Measurements from ENCODE around the gene TAF3.
"Not testable (repeated sequence)": the region's sequence is repeated elsewhere in the genome, so short reads cannot be mapped to it uniquely, and the experiment has no call there.

The TAF3 gene

DNA sequence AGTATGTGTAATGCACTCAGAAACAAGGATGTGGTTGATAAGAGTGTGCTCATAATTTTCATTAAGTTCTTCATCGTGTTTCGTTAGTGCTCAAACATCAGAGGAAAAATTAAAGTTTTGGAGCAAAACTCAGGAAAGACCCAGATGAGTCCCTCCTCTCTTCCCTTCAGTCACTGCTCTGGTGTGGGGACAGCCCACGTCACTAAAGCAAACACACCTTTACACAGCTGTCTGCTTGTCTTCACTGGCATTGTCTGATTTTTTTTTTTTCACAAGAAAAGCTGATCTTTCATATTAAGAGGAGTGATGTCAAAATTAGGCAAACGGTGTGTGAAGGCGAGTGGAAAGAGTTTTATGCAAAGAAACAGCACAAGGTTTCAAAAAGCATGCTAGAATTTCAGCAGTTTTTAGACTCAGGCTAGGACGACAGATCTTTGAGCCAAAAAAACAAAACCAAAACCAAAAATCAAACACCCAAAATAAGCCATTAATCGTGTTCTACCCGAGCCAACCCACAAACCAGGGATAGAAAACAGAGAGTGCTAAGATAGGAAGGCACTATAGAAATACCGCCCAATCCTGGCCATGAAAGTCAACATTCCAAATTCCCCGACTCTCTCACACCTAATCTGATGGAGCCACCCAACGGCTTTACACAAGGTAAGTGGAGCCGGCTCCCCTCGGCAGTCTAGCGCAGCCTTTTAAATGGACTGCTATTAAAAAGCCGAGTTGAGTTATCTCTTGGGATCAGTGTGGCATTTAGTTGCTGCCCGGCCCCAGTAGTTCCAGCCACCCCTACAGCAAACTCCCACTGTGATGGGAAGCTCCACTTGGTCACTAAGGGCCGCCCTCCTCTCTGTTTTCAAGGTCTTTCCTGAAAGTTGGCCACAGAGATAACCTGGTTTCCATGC lies 208.3 kb downstream of the TAF3 start:
- DNase-seq (ENCODE audit: low read depth in 1 of 2, low spot score in 1 of 2), result no peak

- not testable (repeated sequence) for DNase-seq (ENCODE audit: low read depth in 1 of 2, low spot score in 1 of 2)
Observed at GRCh38 chr10:8031211-8031610, 212.9 kb downstream of the TAF3 start.

DNA sequence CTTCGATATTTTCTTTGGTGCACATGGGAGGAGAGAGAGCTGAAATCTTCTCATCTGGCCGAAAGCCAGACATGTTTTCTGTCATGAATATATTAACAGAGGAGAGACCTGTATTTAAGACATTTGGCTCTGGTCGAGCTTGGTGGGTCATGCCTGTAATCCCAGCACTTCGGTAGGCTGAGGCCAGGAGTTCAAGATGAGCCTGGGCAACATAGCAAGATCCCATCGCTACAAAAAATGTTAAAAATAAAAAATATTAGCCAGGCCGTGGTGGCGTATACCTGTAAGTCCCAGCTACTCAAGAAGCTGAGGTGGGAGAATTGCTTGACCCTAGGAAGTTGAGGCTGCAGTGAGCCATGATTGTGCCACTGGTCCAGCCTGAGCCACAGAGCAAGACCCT lies 214.3 kb downstream of the TAF3 start:
- DNase-seq (ENCODE audit: low read depth in 1 of 2, low spot score in 1 of 2), result no peak

- DNase-seq (ENCODE audit: low read depth in 1 of 2, low spot score in 1 of 2), result no peak
Observed at GRCh38 chr10:8033812-8034465, 215.6 kb downstream of the TAF3 start.

DNA sequence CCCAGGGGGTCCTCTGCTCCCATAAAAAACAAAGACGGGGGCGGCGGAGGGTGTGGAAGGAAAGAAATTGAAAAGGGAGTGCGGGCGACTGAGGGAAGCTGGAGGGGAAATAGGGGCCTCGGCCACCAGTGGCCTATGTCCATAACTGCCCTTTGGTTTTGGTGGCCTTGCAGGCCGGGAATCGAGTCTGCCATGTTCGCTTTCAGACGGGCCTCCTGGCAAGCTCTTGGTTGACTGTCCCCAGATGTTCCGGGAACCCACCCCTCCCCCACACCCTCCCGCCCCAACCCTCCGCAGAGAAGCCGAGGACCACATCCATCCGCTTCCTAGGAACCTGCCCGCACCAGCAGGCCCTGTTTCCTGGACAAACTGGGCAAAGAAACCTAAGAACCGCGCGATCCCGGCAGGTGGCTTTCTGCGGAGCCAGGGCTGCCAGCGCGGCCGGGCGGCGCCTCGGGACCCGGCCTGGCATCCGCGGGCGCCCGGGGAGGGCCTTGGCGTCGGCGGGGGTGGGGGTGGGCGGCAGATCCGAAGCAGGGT lies 216.2 kb downstream of the TAF3 start:
- DNase-seq (ENCODE audit: low read depth in 1 of 2, low spot score in 1 of 2), result no peak

- no peak for DNase-seq (ENCODE audit: low read depth in 1 of 2, low spot score in 1 of 2)
Observed at GRCh38 chr10:8035006-8035640, 216.8 kb downstream of the TAF3 start.

- DNase-seq (ENCODE audit: low read depth in 1 of 2, low spot score in 1 of 2), result no peak
Observed at GRCh38 chr10:8035641-8036470, 217.6 kb downstream of the TAF3 start.

DNA sequence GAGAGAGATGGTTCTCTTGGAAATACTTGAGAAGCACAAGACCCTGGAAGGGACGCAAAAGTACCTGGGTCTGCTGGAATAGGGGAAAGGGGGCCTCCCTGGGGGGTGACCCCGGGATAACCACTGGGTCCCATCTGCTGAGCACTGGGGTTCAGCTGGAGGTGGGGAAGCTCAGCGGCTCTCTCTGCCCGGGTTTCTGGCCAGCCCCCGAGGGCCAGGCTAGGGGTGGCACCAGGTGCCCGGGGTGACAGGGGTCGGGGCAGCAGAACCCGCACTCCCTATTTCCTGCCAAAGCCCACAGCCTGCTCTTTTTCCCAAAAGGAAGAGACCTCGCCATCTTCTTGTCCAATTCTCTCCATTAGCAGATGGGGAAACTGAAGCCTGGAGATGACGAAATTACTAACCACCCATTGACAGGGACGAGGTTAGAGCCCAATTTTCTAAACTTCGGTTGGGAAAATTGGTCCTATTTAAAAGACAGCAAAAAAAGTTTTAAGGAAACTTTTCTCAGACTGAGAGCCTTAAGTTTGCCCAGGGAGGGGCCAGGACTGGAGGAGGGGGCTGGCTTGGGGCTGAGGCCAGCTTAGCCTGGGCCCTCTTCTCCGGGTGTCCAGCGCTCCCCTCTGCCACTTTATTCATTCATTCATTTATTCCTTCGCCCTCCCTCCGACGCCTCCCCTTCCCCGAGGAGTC lies 218.3 kb downstream of the TAF3 start:
- no peak for DNase-seq (ENCODE audit: low read depth in 1 of 2, low spot score in 1 of 2)

DNA sequence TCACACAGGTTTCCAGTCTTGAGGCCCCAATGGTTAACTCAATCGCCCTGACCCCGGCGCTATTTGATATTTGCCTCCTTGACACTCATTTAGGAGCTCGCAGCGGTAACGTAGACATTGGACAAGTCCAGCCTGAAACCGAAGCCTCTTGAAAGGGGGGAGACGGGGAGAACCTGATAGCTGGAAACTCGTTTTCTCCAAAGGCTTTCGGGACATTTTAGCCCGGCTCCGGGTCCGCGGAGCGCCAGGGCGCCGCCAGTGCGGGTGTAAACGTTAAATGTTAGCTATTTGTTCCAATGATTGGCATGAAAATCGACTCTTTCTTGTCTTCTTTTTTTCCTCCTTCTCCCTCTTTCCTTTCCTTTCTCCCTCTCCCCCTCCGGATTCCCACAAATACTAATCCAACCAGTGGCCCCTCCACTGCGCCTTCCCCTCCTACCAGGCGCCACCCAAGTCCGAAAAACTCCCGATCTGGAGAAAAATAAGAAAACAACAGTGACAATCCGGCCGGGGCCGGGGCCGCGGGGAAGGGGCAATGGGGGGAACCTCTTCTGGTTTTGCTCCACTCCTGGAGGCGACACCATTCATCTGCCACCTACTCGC lies 219.0 kb downstream of the TAF3 start:
- no peak for DNase-seq (ENCODE audit: low read depth in 1 of 2, low spot score in 1 of 2)

DNA sequence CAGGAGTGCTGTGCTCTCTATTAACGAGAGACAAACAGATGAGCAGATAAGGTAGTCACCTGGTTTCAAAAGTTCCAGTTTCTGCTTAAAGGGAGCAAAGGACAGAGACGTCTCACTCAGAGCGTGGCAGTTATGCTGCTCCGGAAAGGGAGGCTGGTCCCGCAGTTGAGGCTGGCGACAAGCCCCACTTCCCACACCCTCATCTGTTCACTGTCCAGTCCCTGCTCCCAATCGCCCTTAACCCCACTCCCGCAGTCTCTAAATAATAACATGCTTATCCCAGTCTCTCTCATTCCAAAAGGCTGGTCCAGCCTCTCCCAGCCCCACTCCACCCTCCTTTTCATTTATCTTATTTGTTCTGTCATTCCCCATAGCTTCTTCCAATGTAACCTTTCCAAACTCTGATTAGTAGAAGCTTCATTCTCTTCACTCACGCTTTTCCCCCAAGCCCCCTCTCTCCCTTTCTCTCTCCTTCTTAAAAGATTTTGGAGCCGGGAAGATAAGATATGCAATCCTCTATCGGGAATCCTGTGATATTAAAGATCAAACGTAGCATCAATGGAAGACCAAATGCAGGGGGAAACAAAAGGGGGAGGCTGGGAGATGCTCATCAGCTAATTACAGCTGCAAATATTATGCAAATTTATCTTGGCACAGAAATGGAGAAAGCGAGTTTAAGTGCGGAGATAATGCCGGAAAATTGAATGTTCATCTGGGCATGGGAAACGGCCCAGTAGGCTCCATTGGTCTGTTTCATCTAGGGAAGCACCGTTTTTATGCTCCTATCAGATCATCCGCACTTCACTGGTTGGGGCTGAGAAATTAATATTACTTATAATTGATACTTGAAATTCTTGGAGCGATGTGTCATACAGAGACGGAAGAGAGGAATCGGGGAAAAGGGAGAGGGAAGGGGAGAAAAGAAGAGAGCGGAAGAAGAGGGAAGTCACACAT lies 219.9 kb downstream of the TAF3 start:
- no peak for DNase-seq (ENCODE audit: low read depth in 1 of 2, low spot score in 1 of 2)

DNA sequence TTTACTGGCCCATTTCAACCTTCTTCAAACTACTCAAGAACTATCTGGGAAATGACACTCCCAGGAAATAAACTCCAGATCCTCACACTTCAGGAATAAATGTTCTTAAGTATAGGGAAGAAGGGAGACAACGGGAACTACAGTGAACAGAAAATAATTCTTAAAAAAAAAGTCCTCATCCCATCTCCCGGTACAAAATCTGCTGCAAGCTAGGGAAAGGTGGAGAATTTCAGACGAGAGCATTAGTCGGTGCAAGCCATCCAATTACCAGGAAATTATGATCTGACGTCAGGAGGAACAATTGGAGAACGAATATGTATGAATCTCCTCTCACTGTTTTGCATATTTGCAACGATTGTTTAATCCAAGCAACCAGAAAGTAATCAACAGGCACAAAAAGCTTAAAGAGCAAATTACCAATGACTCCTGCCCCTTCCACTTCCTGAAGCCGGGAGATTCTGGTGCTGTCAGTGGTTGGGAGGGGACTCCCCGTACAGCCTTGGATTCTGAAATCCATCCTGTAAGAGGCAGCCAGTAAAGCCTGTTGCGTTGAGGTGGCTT lies 221.1 kb downstream of the TAF3 start:
- no peak for DNase-seq (ENCODE audit: low read depth in 1 of 2, low spot score in 1 of 2)

DNA sequence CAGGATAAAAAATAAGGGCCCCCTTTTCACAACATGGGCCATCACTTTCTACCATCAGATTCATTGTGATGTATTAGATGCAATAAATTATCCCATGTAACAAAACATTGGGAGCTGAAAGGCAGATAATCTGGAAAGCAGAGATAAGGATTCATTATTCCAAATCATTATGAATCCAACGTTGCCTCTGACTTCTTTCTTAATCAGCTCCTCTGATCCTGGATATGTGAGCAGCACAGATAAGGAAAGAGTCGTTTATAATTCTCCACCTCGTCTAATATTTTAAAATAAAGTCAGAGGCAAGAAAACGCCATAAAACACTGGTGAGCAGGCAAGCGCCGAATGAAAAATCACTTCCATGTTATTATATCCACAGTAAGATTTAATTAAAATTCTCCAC lies 222.3 kb downstream of the TAF3 start:
- no peak for DNase-seq (ENCODE audit: low read depth in 1 of 2, low spot score in 1 of 2)

DNA sequence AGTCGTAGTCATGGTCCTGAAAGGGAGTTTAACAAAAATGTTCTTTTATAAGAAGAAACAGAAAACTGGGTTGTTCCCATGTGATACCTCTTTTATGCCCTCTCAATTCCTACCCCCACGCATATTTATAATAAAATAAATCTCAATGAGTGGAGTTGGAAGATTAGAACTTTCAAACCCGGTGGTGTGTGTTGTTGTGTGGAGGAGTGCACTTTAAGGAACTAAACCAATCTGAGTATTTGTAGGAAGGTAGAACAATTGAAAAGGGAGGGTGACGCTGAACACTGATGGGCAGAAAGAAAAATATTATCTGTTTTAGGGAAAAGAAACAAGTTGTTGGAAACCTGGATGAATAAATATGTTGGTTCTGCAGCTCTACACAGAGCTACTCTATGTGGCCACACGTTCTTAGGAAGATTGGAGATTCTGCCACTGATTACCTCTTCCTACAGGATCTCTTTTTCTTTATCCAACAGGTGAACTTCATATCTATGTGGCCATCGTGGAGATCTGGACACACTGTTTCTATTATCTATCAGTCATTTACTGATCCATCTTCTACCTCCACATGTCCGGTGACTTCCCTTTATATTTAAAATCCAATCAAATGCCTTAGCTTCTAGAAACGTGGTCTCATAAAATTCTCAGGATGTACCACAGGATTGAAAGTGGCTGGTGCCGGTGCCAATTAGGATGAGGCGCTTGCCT lies 223.1 kb downstream of the TAF3 start:
- no peak for DNase-seq (ENCODE audit: low read depth in 1 of 2, low spot score in 1 of 2)

GRCh38 chr10:8041992-8042720 lies 223.9 kb downstream of the TAF3 start:
- DNase-seq (ENCODE audit: low read depth in 1 of 2, low spot score in 1 of 2), result no peak

- DNase-seq (ENCODE audit: low read depth in 1 of 2, low spot score in 1 of 2), result no peak
Observed at GRCh38 chr10:8042721-8043568, 224.6 kb downstream of the TAF3 start.

DNA sequence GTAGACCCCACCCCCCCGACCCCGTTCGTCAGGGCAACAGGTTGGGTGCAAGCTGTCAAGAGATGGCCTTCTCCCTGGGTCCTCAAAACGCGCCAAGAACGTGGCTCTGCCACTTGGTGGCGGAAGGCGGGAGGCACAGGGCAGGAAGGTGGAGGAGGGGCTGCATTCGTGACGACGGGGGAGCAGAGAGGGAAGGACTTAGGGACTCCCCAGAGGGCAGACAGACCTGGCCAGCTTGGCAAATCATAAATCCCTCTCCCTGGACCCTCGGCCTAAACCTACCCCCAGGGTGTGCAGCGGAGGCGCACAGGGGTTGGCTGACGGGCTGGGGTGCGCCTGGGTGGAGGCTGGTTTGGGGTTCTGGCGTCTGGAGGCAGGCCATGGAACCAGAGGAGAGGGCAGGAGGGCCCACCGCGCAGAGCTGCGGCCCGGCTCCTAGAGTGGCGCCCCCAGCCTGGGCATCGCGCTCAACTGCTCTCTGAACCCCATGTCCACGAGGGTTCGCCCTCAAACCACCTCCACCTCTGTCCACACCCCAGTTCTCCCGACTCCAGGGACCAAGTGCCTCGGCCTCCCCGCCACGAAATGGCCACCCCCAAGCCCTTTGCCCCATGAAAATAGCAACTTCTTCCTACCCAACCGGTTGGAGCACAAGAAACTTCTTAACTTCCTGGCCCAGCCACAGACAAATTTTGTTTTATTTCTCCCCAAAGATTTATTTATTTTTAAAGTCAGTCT lies 225.4 kb downstream of the TAF3 start:
- DNase-seq (ENCODE audit: low read depth in 1 of 2, low spot score in 1 of 2), result no peak
